Measurements from ENCODE around the gene EML4. TPM values are rescaled to one million over a fixed set of nuclear protein-coding genes. Genes with fewer than 3 reads are reported as not detected.

The EML4 gene
- total RNA-seq, 1 experiment from 2014 or later: 156 TPM

DNA sequence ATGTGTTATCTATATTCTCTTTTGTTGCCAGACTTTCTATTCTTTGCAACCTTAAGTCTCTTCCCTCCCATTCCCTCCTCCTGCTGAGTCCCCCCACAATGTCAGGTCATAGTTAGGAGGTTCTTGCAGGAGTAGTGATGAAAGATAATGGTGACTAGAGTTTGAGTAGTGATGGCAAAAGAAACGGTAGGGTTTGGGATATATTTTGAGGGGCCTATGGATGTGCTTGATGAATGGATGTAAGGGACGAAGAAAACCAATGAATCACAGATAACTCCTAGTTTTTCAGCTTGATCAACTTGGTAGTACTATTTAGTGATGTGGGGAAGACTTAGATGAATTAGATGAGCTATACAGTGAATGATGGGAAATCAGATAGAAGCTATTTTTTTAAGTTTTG, 21.0 kb downstream of the EML4 start:
- DNase-seq (ENCODE audit: low spot score): no peak
- in situ Hi-C loops (cut with HindIII; ENCODE audit: low sequenced_read_pairs): no loop called here

DNA sequence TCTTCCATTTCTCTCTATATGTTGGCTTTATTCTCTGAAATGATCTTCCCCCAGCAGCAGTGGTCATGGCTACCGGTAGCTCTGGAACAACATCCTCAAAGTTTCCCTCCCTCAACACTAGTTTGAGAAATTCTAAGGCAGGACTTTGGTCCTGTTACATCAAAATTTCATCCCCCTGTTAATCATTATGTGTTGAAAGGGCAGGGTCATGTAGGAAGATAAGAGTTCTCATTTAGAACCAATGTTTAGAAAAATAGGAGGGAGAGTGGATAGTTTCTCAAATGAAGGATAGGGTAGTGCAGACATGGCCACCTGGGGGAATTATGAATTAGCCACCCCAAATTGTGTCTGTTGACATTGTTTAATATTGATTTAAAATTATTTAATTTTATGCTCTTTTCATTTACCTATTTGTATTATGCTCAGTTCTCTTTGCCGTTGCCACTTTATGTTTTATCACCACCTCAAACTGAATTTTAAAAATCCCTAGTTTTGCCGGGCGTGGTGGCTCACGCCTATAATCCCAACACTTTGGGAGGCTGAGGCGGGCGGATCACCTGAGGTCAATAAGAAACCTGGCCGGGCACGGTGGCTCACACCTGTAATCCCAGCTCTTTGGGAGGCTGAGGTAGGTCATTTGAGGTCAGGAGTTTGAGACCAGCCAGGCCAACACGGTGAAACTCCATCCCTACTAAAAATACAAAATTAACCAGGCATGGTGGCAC, 22.3 kb downstream of the EML4 start:
- in situ Hi-C loops (cut with HindIII; ENCODE audit: low sequenced_read_pairs): no loop called here

DNA sequence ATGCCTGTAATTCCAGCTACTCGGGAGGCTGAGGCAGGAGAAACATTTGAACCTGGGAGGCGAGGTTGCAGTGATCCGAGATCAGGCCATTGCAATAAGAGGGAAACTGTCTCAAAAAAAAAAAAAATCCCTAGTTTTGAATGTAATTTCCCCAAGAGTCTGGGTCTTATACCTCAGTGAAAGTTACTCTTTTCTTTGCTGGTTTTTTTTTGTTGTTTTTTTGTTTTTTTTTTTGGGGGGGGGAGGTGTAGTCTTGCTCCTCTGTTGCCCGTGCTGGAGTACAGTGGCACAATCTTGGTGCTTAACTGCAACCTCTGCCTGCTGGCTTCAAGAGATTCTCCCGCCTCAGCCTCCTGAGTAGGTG, 22.8 kb downstream of the EML4 start:
- in situ Hi-C loops (cut with HindIII; ENCODE audit: low sequenced_read_pairs): no loop called here
- DNase-seq (ENCODE audit: low spot score): no peak

More for the DNA sequence above, 22.3 kb downstream of the EML4 start:
- no peak for DNase-seq (ENCODE audit: low spot score)

DNA sequence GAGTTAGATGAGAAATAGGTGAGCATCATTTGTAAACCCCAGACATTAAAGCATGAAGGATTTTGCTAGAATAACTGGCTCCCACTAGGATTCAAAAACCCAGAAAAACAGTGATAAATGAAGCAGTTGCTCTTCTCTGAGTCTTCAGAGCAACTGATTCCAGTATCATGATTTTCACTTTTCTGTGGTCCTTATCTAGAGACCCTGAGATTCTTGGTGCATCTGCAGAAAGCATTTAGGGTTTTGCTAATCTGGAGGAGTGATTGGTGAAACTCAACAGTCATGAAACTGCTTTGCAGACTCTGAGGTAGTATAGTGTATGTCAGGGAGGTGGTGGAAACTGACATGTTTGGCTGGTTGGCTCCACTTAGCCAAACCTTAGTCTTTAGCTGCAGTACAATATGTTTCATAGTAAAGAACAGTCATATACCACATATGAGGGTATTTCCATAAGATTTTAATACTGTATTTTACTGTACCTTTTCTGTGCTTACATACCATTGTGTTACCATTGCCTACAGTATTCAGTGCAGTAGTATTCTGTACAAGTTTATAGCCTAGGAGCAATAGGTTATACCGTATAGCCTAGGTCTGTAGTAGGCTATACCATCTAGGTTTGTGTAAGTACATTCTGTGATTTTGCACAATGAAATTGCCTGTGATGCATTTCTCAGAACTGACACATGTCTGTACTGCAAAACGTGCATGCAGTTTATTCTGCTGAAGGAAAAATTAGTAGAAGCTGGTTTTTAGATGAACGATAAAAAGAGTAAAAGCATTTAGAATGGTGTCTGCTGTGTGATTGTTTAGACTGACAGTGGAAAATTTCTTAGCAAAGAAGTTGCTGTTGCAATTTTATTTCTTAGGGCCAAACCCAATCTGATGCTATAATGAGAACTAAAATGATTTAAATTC, 23.8 kb downstream of the EML4 start:
- in situ Hi-C loops (cut with HindIII; ENCODE audit: low sequenced_read_pairs): no loop called here

DNA sequence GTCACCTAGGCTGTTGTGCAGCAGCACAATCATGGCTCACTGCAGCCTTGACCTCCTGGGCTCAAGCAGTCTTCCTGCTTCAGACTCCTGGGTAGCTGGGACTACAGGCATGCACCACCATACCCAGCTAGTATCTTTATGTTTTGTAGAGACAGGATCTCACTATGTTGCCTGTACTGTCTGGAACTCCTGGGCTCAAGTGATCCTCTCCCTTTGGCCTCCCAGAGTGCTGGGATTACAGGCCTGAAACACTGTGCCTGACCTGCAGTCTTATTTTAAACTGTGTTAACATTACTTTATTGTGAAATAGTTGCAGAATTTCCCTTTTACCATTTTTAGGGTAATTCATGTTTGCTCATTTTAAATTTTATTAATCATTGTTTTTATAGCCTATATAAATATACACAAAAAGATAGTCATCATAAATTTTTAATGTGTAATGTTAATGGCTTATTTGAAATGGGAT, 24.6 kb downstream of the EML4 start:
- in situ Hi-C loops (cut with HindIII; ENCODE audit: low sequenced_read_pairs): no loop called here
- no peak for DNase-seq (ENCODE audit: low spot score)

More for the DNA sequence above, 23.8 kb downstream of the EML4 start:
- no peak for DNase-seq (ENCODE audit: low spot score)

DNA sequence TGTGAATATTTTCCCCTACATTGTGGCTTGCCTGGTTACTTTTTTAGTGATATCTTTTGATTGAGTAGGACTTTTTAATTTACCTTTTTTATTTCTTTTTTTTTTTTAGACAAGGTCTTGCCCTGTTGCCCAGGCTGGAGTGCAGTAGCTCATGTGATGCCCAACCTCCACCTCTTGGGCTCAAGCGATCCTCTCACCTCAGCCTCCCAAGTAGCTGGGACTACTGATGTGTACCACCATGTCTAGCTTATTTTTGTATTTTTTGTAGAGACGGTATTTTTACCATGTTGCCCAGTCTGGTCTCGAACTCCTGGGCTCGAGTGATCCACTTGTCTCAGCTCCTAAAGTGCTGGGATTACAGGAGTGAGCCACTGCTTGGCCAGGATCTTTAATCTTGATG, 25.3 kb downstream of the EML4 start:
- DNase-seq (ENCODE audit: low spot score): no peak
- in situ Hi-C loops (cut with HindIII; ENCODE audit: low sequenced_read_pairs): no loop called here

DNA sequence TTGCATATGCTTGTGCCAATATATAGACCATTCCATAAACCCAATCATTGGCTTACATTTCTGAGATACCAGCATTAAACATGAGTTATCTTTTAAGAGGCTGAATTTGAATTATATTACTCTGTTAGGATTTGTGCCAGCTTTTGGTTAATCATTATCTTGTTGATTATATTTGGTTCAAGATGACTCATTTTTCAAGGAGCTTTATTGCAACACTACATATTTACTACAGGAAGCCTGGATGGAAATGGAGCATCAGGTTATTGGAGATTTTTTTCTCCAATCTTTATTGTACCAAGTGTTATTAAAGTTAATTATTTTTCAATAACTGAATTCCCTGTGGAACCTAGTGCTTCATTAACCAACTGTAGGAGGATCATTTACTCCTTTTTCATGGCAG, 26.4 kb downstream of the EML4 start:
- no peak for DNase-seq (ENCODE audit: low spot score)
- in situ Hi-C loops (cut with HindIII; ENCODE audit: low sequenced_read_pairs): no loop called here

DNA sequence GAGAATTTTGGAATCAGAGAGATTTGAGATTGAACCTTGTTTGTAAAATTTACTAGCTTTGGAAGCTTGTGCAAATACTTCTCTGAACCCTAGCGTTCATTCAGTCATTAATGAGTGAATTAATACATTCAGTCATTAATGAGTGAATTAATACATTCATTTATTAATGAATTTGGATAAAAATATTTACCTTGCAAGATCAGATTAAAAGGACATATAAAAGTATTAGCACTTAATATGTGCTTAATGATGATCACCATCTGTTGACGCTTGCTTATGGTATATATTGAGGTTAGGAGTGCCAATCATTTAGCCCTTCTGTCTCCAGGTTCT, 26.9 kb downstream of the EML4 start:
- in situ Hi-C loops (cut with HindIII; ENCODE audit: low sequenced_read_pairs): no loop called here
- DNase-seq (ENCODE audit: low spot score): no peak

DNA sequence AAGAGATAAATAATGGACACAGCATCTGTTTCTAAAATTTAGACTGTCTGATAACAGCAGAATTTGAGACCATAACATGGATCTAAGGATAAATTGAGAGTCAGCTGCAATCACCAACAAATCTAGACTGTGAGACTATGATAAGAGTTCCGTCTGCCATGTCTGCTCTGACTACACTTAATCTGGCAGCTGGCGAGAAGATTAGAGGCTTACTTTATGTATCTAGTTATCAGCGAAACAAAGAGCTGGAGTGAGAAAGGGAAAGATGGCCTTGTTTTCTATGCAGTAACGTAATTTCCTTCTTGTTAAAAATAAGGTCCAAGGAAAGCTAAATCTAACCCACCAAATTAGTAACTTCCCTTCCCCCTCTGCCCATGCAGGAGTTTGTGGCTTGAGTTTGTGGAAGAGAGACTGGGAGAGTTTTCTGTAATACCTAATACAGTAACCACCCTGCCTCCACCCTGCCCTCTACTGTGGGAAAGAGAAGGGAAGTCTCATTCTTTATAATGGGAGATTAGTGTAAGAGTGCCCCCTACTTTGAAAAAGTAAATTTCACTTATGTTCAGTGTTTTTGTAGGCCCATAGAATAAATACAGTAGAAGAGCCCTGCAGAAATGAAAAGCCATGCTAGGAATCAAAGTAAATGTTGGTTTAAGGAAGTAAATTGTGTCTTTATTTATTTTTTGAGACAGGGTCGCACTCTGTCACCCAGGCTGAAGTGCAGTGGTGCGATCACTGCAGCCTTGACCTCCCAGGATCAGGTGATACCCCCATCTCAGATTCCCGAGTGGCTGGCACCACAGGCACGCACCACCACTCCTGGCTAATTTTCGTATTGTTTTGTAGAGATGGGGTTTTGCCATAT, 27.5 kb downstream of the EML4 start:
- in situ Hi-C loops (cut with HindIII; ENCODE audit: low sequenced_read_pairs): no loop called here
- peak; percentile 43 for DNase-seq (ENCODE audit: low spot score)

DNA sequence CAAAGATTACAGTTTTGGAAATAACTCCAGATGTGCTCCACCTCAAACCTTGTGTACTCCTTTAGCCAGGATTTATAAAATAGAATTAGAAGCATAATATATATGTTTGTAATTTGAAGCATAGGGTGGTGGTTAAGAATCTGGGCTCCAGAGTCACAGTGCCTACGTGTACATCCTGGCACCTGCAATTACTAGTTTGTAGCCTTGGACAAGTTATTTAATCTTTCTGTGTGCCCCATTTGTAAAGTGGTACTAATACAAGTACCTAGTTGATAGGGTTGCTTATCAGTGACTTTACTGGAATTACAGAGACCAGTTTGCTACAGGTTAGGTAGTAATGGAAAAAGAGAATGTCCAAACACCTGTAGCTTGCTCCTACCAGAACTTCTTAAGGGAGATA, 28.6 kb downstream of the EML4 start:
- in situ Hi-C loops (cut with HindIII; ENCODE audit: low sequenced_read_pairs): no loop called here
- DNase-seq (ENCODE audit: low spot score): no peak

DNA sequence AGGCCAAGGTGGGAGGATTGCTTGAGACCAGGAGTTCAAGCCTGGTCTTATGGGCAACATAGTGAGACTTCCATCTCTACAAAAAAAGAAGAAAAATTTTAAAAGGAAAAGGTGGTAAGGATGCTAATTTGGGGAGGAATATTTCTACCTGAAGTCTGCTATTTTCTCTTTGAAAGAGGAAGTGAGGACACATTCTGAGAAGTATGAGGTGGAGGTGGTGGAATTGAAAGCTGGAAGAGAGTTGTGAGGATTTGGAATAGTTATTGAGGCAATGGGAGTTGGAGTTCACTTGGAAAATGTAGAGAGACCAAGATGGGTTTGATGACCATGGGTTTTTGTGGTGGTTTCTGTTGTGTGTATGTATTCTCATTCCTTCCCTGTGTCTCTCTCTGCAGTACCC, 29.3 kb downstream of the EML4 start:
- in situ Hi-C loops (cut with HindIII; ENCODE audit: low sequenced_read_pairs): no loop called here
- no peak for DNase-seq (ENCODE audit: low spot score)

DNA sequence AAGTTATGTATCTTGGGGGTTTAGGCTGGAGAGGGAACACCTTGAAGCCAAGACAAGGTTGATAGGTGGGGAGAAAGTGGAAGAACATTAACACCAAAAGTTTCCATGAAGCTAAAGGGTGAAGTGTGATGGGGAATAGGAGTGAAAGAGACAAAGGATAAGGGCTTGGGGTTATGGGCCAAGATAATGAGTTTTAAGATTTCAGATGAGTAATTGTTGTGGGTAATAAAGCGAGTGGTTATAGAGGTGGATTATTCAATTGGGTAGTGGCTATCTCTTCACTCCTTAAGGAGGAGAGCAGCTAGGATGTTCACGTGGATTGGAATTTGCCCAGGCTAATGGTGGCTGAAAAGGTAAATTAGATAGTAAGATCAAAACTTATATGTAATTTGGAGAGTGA, 29.8 kb downstream of the EML4 start:
- in situ Hi-C loops (cut with HindIII; ENCODE audit: low sequenced_read_pairs): no loop called here

DNA sequence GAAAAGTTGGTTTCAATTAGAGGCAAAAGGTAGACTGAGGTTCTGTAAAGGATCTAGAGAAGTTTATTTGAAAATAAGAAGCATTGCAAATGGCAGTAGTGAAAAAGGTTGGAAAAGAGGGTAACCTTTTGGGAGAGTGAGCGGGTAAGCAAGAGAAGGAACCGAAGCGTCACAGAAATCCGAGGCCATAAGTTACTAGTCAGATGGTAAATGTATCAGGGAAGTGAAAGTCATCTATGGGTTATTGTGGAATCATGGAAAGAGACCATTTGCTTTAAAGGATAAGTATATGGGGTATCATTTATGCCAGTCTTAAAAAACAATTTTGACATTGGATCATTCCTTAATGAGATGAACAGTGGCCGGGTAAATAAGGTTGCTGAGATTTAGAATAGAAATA, 30.5 kb downstream of the EML4 start:
- in situ Hi-C loops (cut with HindIII; ENCODE audit: low sequenced_read_pairs): no loop called here
- DNase-seq (ENCODE audit: low spot score): no peak

More for the DNA sequence above, 29.8 kb downstream of the EML4 start:
- no peak for DNase-seq (ENCODE audit: low spot score)

DNA sequence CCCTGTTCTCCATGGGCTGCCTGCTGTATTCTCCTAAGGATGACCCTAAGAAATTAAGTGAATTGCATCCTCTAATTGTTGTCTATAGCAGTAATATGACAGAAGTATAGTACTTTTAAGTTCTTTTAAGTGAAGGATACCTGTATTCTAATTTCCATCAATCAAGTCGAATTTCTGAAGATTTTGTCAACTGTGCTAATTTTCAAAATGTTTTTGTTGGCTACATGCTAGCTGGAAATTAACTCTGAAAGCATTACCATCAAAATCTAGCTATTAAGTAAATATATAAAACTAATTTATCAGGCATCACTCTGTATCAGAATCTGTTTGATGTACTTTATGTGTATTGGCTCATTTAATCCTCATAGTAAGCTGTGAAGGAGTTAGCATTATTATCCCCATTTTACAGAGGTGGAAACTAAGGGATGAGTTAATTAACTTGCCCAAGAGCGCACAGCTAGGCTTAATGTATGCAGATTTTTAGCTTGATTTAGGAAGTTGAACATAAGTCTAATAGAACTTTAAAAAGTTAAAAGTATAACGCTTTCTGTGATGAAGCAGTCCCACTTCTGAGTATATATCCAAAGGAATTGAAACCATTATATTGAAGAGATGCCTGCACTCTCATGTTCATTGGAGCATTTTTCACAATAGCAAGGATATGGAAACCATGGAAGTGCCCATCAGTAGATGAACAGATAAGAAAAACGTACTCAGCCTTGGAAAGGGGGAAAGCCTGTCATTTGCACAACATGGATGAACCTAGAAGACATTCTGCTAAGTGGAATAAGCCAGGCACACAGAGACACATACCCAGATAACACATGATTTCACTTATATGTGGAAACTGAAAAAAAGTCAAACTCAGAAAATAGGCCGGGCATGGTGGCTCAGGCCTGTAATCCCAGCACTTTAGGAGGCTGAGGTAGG, 32.0 kb downstream of the EML4 start:
- in situ Hi-C loops (cut with HindIII; ENCODE audit: low sequenced_read_pairs): no loop called here
- no peak for DNase-seq (ENCODE audit: low spot score)

DNA sequence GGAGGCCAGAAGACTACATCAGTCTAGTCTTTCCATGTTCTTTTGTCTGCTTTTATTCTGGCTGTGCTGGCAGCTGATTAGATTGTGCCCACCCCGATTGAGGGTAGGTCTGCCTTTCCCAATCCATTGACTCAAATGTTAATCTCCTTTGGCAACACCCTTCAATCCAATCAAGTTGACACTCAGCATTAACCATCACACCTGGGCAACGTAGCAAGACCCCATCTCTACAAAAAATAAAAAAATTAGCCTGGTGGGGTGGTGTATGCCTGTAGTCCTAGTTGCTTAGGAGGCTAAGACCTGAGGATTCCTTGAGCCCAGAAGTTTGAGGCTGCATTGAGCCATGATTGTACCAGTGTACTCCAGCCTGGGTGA, 33.5 kb downstream of the EML4 start:
- DNase-seq (ENCODE audit: low spot score): no peak

DNA sequence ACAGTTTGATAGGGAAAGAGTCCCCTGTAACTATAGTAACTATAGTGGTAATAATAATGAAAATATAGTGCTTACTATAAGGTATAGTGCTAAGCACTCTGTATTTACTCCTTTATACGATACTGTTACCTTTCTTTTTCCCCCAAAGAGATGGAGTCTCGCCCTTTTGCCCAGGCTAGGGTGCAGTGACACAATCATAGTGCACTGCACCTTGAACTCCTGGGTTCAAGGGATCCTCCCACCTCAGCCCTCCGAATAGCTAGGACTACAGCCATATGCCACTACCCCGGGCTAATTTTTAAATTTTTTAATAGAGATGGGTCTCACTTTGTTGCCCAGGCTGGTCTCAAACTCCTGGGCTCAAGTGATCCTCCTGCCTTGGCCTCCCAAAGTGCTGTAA, 34.6 kb downstream of the EML4 start:
- DNase-seq (ENCODE audit: low spot score): no peak
- in situ Hi-C loops (cut with HindIII; ENCODE audit: low sequenced_read_pairs): no loop called here

More for the DNA sequence above, 33.5 kb downstream of the EML4 start:
- in situ Hi-C loops (cut with HindIII; ENCODE audit: low sequenced_read_pairs): no loop called here

DNA sequence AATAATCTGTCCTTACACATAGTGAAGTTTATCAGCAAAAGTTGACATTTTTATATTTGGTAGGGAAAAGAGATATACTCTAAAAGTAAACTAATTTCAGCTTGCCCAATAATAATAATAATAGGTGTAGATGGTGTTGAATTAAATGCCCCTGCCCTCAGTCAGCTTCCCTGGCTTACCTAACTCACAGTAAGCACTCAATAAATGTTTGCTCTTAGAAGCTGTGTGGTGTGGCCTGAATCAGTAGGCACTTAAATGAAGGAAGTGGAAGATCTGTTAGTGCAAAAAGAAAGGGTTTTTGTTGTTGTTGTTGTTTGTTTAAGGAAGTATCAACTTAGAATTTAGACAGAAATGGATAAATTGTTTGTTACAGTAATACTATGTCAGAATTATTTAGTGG, 36.2 kb downstream of the EML4 start:
- in situ Hi-C loops (cut with HindIII; ENCODE audit: low sequenced_read_pairs): no loop called here
- DNase-seq (ENCODE audit: low spot score): no peak

DNA sequence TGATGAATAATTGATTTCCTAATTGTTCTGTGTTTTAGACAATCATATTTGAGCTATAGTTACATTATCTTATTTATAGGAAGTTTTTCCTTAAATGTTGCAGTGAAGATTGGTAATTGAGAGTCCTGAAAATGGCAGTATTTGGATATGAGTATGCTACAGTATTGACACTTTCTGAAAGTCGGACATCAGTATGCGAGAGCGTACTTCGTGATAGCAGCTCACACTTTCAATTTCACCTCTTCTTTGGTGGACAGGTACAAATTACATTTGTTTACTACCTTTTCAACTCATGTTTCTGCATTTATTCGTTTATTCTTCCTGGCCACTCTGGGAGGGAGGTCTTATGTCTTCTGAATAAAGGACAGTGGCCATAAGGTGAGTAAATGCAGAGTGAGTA, 38.7 kb downstream of the EML4 start:
- in situ Hi-C loops (cut with HindIII; ENCODE audit: low sequenced_read_pairs): no loop called here

DNA sequence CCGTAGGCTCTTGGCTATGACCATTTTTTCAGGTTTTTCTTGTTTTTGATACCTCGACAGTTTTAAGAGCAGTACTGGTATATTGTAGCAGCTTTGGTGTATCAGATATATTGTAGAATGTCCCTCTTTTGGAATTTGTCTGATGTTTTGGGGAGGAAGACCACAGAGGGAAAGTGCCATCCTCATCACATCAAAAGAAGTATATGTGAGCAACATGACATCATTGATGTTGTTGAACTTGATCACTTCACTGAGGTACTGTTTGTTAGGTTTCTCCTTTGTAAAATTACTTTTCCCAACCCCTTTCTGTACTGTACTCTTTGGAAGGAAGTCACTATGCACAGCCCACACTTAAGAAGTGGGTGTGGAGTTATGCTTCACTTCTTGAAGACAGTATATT, 41.0 kb downstream of the EML4 start:
- no peak for DNase-seq (ENCODE audit: low spot score)
- in situ Hi-C loops (cut with HindIII; ENCODE audit: low sequenced_read_pairs): no loop called here

More for the DNA sequence above, 38.7 kb downstream of the EML4 start:
- DNase-seq (ENCODE audit: low spot score): no peak

Data from G401 (cell line).